ENCODE measurements around the gene FUBP1. TPM values are rescaled to one million over a fixed set of nuclear protein-coding genes. Genes with fewer than 3 reads are reported as not detected.

Gene FUBP1
- total and polyA plus RNA-seq, 10 donors, result 52.5 to 196 (median 157) TPM

- H3K9me3 ChIP-seq, result no peaks in the 10 kb centered on the region
- intact Hi-C loops (cut with DNase I; ENCODE audit: low total_unique reads), result no loop called here
- 0 to 1% (median 0%) methylated on average over 5 of the region's 5 CpGs for WGBS, 5 donors
- no peaks in the 10 kb centered on the region for H3K27me3 ChIP-seq (replicated peaks in 1 of 7)
- H3K36me3 ChIP-seq, result peaks cover 0 to 32% (median 0%) of the 10 kb centered on the region in 6 donors
- H3K27ac ChIP-seq, result peak overlapping the region; percentile 84 to 99 (median 99)
- DNase-seq, result no peak
- H3K4me3 ChIP-seq, result peak overlapping the region; percentile 55 to 79 (median 66)
- H3K4me1 ChIP-seq, result peaks cover 41 to 78% (median 67%) of the 10 kb centered on the region in 6 donors
- TF ChIP-seq CTCF (IDR thresholded peaks at IDR 0.05 in 8 of 11, conservative IDR thresholded peaks at IDR 0.05 in 3 of 11), result no peak
- TF ChIP-seq POLR2A (IDR thresholded peaks at IDR 0.05), result no peak
- no peak for TF ChIP-seq POLR2AphosphoS5 (IDR thresholded peaks at IDR 0.05)
These were observed 931 bp downstream of the FUBP1 start for GRCh38 chr1:77977989-77978292.

GRCh38 chr1:77976433-77977076 is 2.3 kb downstream of the FUBP1 start:
- Histone ChIP-seq H3K4me3 (peak overlapping the region; percentile 55 to 79 (median 66)), H3K4me1 (peaks cover 49 to 86% (median 78%) of the 10 kb centered on the region in 6 donors), H3K27ac (peak overlapping the region in 7 of 8 donors; percentile 29 to 99 (median 99)), H3K27me3 (replicated peaks in 1 of 7) (no peaks in the 10 kb centered on the region), H3K9me3 (no peaks in the 10 kb centered on the region), H3K36me3 (peaks cover 0 to 45% (median 3%) of the 10 kb centered on the region in 6 donors)
- intact Hi-C loops (cut with DNase I; ENCODE audit: low total_unique reads), result no loop called here
- WGBS, 5 donors, result 58 to 76% (median 63%) methylated on average over 13 of the region's 13 CpGs
- no peak for DNase-seq
- no peak for TF ChIP-seq POLR2AphosphoS5 (IDR thresholded peaks at IDR 0.05)

GRCh38 chr1:77975907-77976306 is 3.0 kb downstream of the FUBP1 start:
- Histone ChIP-seq H3K4me1 (peaks cover 48 to 86% (median 79%) of the 10 kb centered on the region in 6 donors), H3K27me3 (replicated peaks in 1 of 7) (no peaks in the 10 kb centered on the region), H3K4me3 (peak overlapping the region; percentile 55 to 79 (median 66)), H3K9me3 (no peaks in the 10 kb centered on the region), H3K27ac (peak overlapping the region in 6 of 8 donors; percentile 96 to 99 (median 99)), H3K36me3 (peaks cover 0 to 52% (median 7%) of the 10 kb centered on the region in 6 donors)
- intact Hi-C loops (cut with DNase I; ENCODE audit: low total_unique reads), result no loop called here
- no peak for TF ChIP-seq POLR2A (IDR thresholded peaks at IDR 0.05)
- TF ChIP-seq POLR2AphosphoS5 (IDR thresholded peaks at IDR 0.05), result no peak
- TF ChIP-seq CTCF (IDR thresholded peaks at IDR 0.05 in 8 of 11, conservative IDR thresholded peaks at IDR 0.05 in 3 of 11), result no peak
- 17 to 31% (median 25%) methylated on average over 2 of the region's 2 CpGs for WGBS, 5 donors
- DNase-seq, result no peak

- no peaks in the 10 kb centered on the region for H3K27me3 ChIP-seq (replicated peaks in 1 of 7)
- 24 to 44% (median 36%) methylated on average over 4 of the region's 4 CpGs for WGBS, 5 donors
- intact Hi-C loops (cut with DNase I; ENCODE audit: low total_unique reads), result no loop called here
- TF ChIP-seq POLR2AphosphoS5 (IDR thresholded peaks at IDR 0.05), result no peak
- TF ChIP-seq CTCF (IDR thresholded peaks at IDR 0.05 in 8 of 11, conservative IDR thresholded peaks at IDR 0.05 in 3 of 11), result no peak
- TF ChIP-seq POLR2A (IDR thresholded peaks at IDR 0.05), result no peak
- peaks cover 49 to 86% (median 79%) of the 10 kb centered on the region in 6 donors for H3K4me1 ChIP-seq
- DNase-seq, result no peak
- H3K9me3 ChIP-seq, result no peaks in the 10 kb centered on the region
- H3K27ac ChIP-seq, result peak overlapping the region in 6 of 8 donors; percentile 96 to 99 (median 99)
- peaks cover 0 to 57% (median 8%) of the 10 kb centered on the region in 6 donors for H3K36me3 ChIP-seq
- H3K4me3 ChIP-seq, result peak overlapping the region in 5 of 8 donors; percentile 4 to 79 (median 64)
These were observed 3.5 kb downstream of the FUBP1 start for GRCh38 chr1:77975386-77975785.

Data from spleen (tissue), 11 donors.